Neural progenitor cell (in vitro differentiated cells): Measurements from ENCODE around the gene FRMD8. TPM values are rescaled to one million over a fixed set of nuclear protein-coding genes. Genes with fewer than 3 reads are reported as not detected.
A peak's percentile ranks its signal among the peaks of the same experiment; 100 is the strongest.

Source experiments
- DNase-seq: peaks from one replicate; pipeline ENCODE4 v3.0.0-alpha.2; 2016; ENCODE audit warnings: low spot score
- H2AFZ ChIP-seq: fragments of 200-600 bp; sonication (generic); replicated peaks from 2 replicates; pipeline ENCODE4 v1.6.1; 2016; ENCODE audit warnings: antibody characterized with exemption
- H3F3A ChIP-seq: fragments of 200-600 bp; sonication (generic); 2 replicates; pipeline ENCODE4 v1.6.1; 2016; ENCODE audit warnings: antibody characterized with exemption, low read depth
- H3K27ac ChIP-seq: fragments of 200-600 bp; sonication (generic); 2 replicates; pipeline ENCODE4 v1.5.1; 2016; ENCODE audit warnings: mild to moderate bottlenecking
- H3K27me3 ChIP-seq: fragments of 200-600 bp; sonication (generic); 2 replicates; pipeline ENCODE4 v1.6.1; 2016; ENCODE audit warnings: mild to moderate bottlenecking, moderate library complexity
- H3K36me3 ChIP-seq: fragments of 200-600 bp; sonication (generic); 2 replicates; pipeline ENCODE4 v1.5.1; 2016
- H3K4me1 ChIP-seq: fragments of 200-600 bp; sonication (generic); 2 replicates; pipeline ENCODE4 v1.6.1; 2016; ENCODE audit warnings: mixed run types
- H3K4me2 ChIP-seq: fragments of 200-600 bp; sonication (generic); 2 replicates; pipeline ENCODE4 v1.6.1; 2016
- H3K4me3 ChIP-seq: fragments of 200-600 bp; sonication (generic); 2 replicates; pipeline ENCODE4 v1.5.1; 2016
- H3K79me2 ChIP-seq: fragments of 200-600 bp; sonication (generic); 2 replicates; pipeline ENCODE4 v1.6.1; 2016; ENCODE audit warnings: low read depth
- H3K9ac ChIP-seq: fragments of 200-600 bp; sonication (generic); 2 replicates; pipeline ENCODE4 v1.6.1; 2016
- H3K9me3 ChIP-seq: fragments of 200-600 bp; sonication (generic); 2 replicates; pipeline ENCODE4 v1.5.1; 2016; ENCODE audit warnings: low read depth
- H4K20me1 ChIP-seq: fragments of 200-600 bp; sonication (generic); 2 replicates; pipeline ENCODE4 v1.6.1; 2016; ENCODE audit warnings: low read depth
- H3K27ac Mint-ChIP-seq: 3 replicates; pipeline ENCODE4 v1.8.0; 2021; ENCODE audit warnings: mixed read lengths
- H3K27me3 Mint-ChIP-seq: 2 replicates; pipeline ENCODE4 v1.8.0; 2022; ENCODE audit warnings: low read depth, mild to moderate bottlenecking, inconsistent platforms, moderate library complexity, mixed read lengths; ENCODE audit not compliant: insufficient read depth
- H3K36me3 Mint-ChIP-seq: 3 replicates; pipeline ENCODE4 v1.8.0; 2021; ENCODE audit warnings: mixed read lengths
- H3K4me1 Mint-ChIP-seq: 3 replicates; pipeline ENCODE4 v1.8.0; 2021; ENCODE audit warnings: mixed read lengths
- H3K4me3 Mint-ChIP-seq: 3 replicates; pipeline ENCODE4 v1.8.0; 2021; ENCODE audit warnings: mild to moderate bottlenecking, moderate library complexity, mixed read lengths
- H3K9me3 Mint-ChIP-seq: 3 replicates; pipeline ENCODE4 v1.8.0; 2020; ENCODE audit warnings: mixed read lengths
- CTCF ChIP-seq: fragments of 200-600 bp; sonication (generic); IDR thresholded peaks from 2 replicates; pipeline ENCODE4 v1.5.1; 2017; ENCODE audit warnings: antibody characterized with exemption, mild to moderate bottlenecking
- EZH2 ChIP-seq: fragments of 200-600 bp; sonication (generic); IDR thresholded peaks from 2 replicates; pipeline ENCODE4 v1.6.1; 2017; ENCODE audit warnings: antibody characterized with exemption, mild to moderate bottlenecking, moderate library complexity
- EZH2phosphoT487 ChIP-seq: fragments of 200-600 bp; sonication (generic); IDR thresholded peaks from 2 replicates; pipeline ENCODE4 v1.6.1; 2017; ENCODE audit warnings: antibody characterized with exemption
- total RNA-seq: library from RNA; depleted of rRNA; stranded (reverse); fragments of >200 nt; gene quantifications from 2 replicates; pipeline ENCODE4 v1.2.3, GENCODE V29; 2015; ENCODE audit warnings: low replicate concordance

Gene FRMD8
- total RNA-seq = 5.8 and 28.3 TPM in 2 replicates

DNA sequence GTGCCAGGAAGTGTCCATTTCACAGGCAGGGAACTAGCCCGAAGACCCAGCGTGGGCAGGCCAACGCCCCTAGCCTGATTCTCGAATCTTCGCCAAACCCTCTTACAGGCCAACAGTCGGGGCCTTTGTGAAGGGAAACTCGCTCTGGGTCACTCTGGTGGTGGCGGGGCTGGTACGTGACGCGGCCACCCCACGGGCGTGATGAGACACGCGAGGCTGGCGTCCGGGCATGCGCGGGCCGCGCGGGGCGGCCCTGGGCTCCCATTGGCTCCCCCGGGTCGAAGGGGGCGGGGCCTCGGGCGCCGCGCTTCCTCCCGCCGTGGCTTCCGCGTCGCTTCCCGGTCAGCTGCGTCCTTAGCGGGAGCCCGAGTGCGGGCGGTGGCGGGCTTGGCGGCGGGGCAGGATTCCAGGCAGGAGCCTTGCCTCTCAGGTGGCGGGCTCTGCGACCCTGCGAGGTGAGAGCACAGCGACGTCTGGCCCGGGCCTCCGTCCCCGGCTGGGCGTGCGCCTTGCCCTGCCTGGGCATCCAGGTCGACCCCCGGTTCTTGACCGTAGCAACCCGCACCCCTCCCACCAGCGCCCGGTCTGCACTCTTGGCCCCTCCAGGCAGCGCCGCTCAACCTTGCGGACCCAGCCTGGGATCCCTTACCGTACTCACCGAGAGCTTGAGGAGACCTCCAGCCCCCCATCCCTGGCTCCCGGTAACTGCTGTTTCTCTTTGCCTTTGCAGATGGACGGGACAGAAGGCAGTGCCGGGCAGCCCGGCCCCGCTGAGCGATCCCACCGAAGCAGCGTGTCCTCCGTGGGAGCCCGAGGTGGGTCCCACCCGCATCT lies at the start of gene FRMD8:
FRMD8 (plus strand) TSS at position 331 of the 834 bp plus-strand sequence; CDS start at position 731, 400 bp downstream.
- Histone ChIP-seq H3K4me3 (peak within 1 kb of the TSS; percentile 66), H3K79me2 (peaks cover 8% of the 10 kb centered on the region), H3K4me2 (peak within 1 kb of the TSS; percentile 82), H2AFZ (peak within 1 kb of the TSS; percentile 74), H3K27ac (no peak within 1 kb of the TSS), H3K36me3 (no peaks in the 10 kb centered on the region), H4K20me1 (no peaks in the 10 kb centered on the region), H3F3A (peaks cover 10% of the 10 kb centered on the region), H3K4me1 (peaks cover 20% of the 10 kb centered on the region), H3K9ac (peak within 1 kb of the TSS; percentile 43), H3K9me3 (no peaks in the 10 kb centered on the region), H3K27me3 (no peaks in the 10 kb centered on the region)
- peak; percentile 90 for DNase-seq
- TF ChIP-seq CTCF = no peak
- no peak for TF ChIP-seq EZH2
- TF ChIP-seq EZH2phosphoT487 = no peak
- Mint-ChIP-seq H3K27me3 (peaks cover 15% of the 10 kb centered on the region), H3K4me1 (peaks cover 41% of the 10 kb centered on the region), H3K27ac (peak within 1 kb of the TSS; percentile 53), H3K9me3 (no peaks in the 10 kb centered on the region), H3K36me3 (no peaks in the 10 kb centered on the region), H3K4me3 (peak within 1 kb of the TSS; percentile 90)

DNA sequence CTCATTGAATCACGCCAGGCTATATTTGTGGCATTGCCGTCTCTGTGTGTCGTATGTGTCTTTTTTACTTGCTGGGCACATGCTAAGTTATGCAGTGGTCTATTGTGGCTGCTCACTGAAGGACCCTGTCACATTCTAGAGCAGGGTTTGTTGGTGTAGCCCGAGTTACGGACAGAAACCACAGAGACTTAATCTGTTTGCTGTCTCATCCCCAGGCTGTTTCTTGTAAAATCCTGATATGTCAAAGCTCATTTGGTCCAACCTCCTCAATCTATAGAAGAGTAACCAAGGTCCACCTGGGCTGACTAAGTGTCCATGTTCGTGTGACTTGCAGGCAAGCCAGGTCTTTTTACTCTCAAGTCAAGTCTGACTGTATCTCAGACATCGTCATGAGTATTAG lies 47.8 kb upstream of the FRMD8 start:
- Mint-ChIP-seq H3K4me3 (no peak overlapping the region), H3K9me3 (no peaks in the 10 kb centered on the region), H3K27me3 (peaks cover 3% of the 10 kb centered on the region), H3K36me3 (peaks cover 20% of the 10 kb centered on the region), H3K27ac (no peak overlapping the region), H3K4me1 (peaks cover 20% of the 10 kb centered on the region)
- Histone ChIP-seq H3K4me2 (no peak overlapping the region), H4K20me1 (peaks cover 74% of the 10 kb centered on the region), H3K9ac (no peak overlapping the region), H3K4me1 (peaks cover 5% of the 10 kb centered on the region), H3K4me3 (no peak overlapping the region), H3K36me3 (peaks cover 8% of the 10 kb centered on the region), H3K27ac (no peak overlapping the region), H3K27me3 (no peaks in the 10 kb centered on the region), H3K79me2 (peaks cover 72% of the 10 kb centered on the region), H3K9me3 (no peaks in the 10 kb centered on the region), H2AFZ (no peak overlapping the region), H3F3A (peaks cover 13% of the 10 kb centered on the region)
- DNase-seq = no peak
- TF ChIP-seq EZH2phosphoT487 (no peak), CTCF (no peak), EZH2 (no peak)

- H3K36me3 Mint-ChIP-seq = peaks cover 29% of the 10 kb centered on the region
- H3K4me1 ChIP-seq = peaks cover 3% of the 10 kb centered on the region
- TF ChIP-seq EZH2phosphoT487 (no peak), CTCF (no peak), EZH2 (no peak)
- H3K36me3 ChIP-seq = peaks cover 8% of the 10 kb centered on the region
- peaks cover 10% of the 10 kb centered on the region for H3K4me1 Mint-ChIP-seq
- DNase-seq = no peak
- H3K9me3 ChIP-seq = no peaks in the 10 kb centered on the region
- no peak overlapping the region for H3K27ac ChIP-seq
- H2AFZ ChIP-seq = no peak overlapping the region
- H3K4me3 Mint-ChIP-seq = no peak overlapping the region
- H3K9ac ChIP-seq = no peak overlapping the region
- H3K4me2 ChIP-seq = no peak overlapping the region
- peaks cover 3% of the 10 kb centered on the region for H3F3A ChIP-seq
- H3K9me3 Mint-ChIP-seq = no peaks in the 10 kb centered on the region
- peaks cover 2% of the 10 kb centered on the region for H3K27me3 Mint-ChIP-seq
- H3K79me2 ChIP-seq = peaks cover 56% of the 10 kb centered on the region
- peaks cover 67% of the 10 kb centered on the region for H4K20me1 ChIP-seq
- H3K27ac Mint-ChIP-seq = no peak overlapping the region
- no peaks in the 10 kb centered on the region for H3K27me3 ChIP-seq
- H3K4me3 ChIP-seq = no peak overlapping the region
Measured at GRCh38 chr11:65340226-65340625, 46.2 kb upstream of the FRMD8 start.
